NCI-H2029 treated with DMSO at 0.1 percent for 48 hours (cell line): ENCODE measurements around the gene C5orf58.
A peak's percentile ranks its signal among the peaks of the same experiment; 100 is the strongest.
"Not testable (repeated sequence)": the region's sequence is repeated elsewhere in the genome, so short reads cannot be mapped to it uniquely, and the experiment has no call there.

ENCODE experiments used
- DNase-seq: peaks from one replicate; lab custom pipeline; 2025; lab: John Stamatoyannopoulos, UW

Gene C5orf58

GRCh38 chr5:170223906-170224305, 8.9 kb upstream of the C5orf58 start:
- DNase-seq = no peak

- peak; percentile 44 for DNase-seq
Observed at GRCh38 chr5:170225326-170226128, 7.3 kb upstream of the C5orf58 start.

GRCh38 chr5:170226129-170226615, 6.6 kb upstream of the C5orf58 start:
- no peak for DNase-seq

- DNase-seq = no peak
Observed at GRCh38 chr5:170226661-170227060, 6.1 kb upstream of the C5orf58 start.

- no peak for DNase-seq
Observed at GRCh38 chr5:170228762-170229435, 3.9 kb upstream of the C5orf58 start.

- DNase-seq = no peak
Observed at GRCh38 chr5:170233358-170233892, 640 bp downstream of the C5orf58 start.

GRCh38 chr5:170235876-170236864, 3.4 kb downstream of the C5orf58 start:
- no peak for DNase-seq

- no peak for DNase-seq
Observed at GRCh38 chr5:170238456-170239196, 5.8 kb downstream of the C5orf58 start.

- DNase-seq = not testable (repeated sequence)
Observed at GRCh38 chr5:170245436-170245835, 12.7 kb downstream of the C5orf58 start.

GRCh38 chr5:170246126-170246870, 13.5 kb downstream of the C5orf58 start:
- no peak for DNase-seq

GRCh38 chr5:170247363-170247762, 14.6 kb downstream of the C5orf58 start:
- DNase-seq = no peak

GRCh38 chr5:170248172-170248930, 15.6 kb downstream of the C5orf58 start:
- DNase-seq = no peak

GRCh38 chr5:170248931-170249227, 16.1 kb downstream of the C5orf58 start:
- DNase-seq = not testable (repeated sequence)

- DNase-seq = no peak
Observed at GRCh38 chr5:170249355-170249754, 16.6 kb downstream of the C5orf58 start.

GRCh38 chr5:170250810-170251317, 18.1 kb downstream of the C5orf58 start:
- no peak for DNase-seq

- peak; percentile 9 for DNase-seq
Observed at GRCh38 chr5:170251462-170251861, 18.7 kb downstream of the C5orf58 start.

GRCh38 chr5:170252109-170252508, 19.3 kb downstream of the C5orf58 start:
- no peak for DNase-seq

GRCh38 chr5:170252720-170253350, 20.1 kb downstream of the C5orf58 start:
- no peak for DNase-seq

GRCh38 chr5:170254056-170254455, 21.3 kb downstream of the C5orf58 start:
- no peak for DNase-seq
